ENCODE results near the gene CYP4F2.
"Not testable (repeated sequence)": the region's sequence is repeated elsewhere in the genome, so short reads cannot be mapped to it uniquely, and the experiment has no call there.

Gene CYP4F2

GRCh38 chr19:15829306-15829698, 68.6 kb downstream of the CYP4F2 start:
- Histone ChIP-seq H3K9me3 (ENCODE audit: insufficient read depth, low read length) (no peaks in the 10 kb centered on the region), H3K27me3 (ENCODE audit: insufficient read depth, insufficient read length) (no peaks in the 10 kb centered on the region), H3K9ac (ENCODE audit: insufficient read length, low read depth) (no peak overlapping the region), H3K4me1 (ENCODE audit: insufficient read depth, insufficient read length) (peaks cover 2% of the 10 kb centered on the region), H3K36me3 (ENCODE audit: insufficient read depth, insufficient read length, low read length) (no peaks in the 10 kb centered on the region), H3K4me3 (ENCODE audit: insufficient read length, low read depth) (no peak overlapping the region)
- no peak for DNase-seq (ENCODE audit: low read depth, low spot score)
- TF ChIP-seq SUZ12 (IDR thresholded peaks at IDR 0.05; ENCODE audit: extremely low read depth, insufficient read depth, insufficient read length) (no peak), YY1 (IDR thresholded peaks at IDR 0.05; ENCODE audit: insufficient read depth, insufficient read length) (no peak), ZNF274 (IDR thresholded peaks at IDR 0.05; ENCODE audit: low read depth, low read length) (no peak)

- not testable (repeated sequence) for H3K9me3 ChIP-seq (ENCODE audit: insufficient read depth, low read length); H3K9ac ChIP-seq (ENCODE audit: insufficient read length, low read depth); H3K36me3 ChIP-seq (ENCODE audit: insufficient read depth, insufficient read length, low read length); H3K4me3 ChIP-seq (ENCODE audit: insufficient read length, low read depth); H3K4me1 ChIP-seq (ENCODE audit: insufficient read depth, insufficient read length); DNase-seq (ENCODE audit: low read depth, low spot score); H3K27me3 ChIP-seq (ENCODE audit: insufficient read depth, insufficient read length)
These were observed 69.1 kb downstream of the CYP4F2 start for GRCh38 chr19:15828611-15829305.

- H3K9me3 ChIP-seq (ENCODE audit: insufficient read depth, low read length), result no peaks in the 10 kb centered on the region
These were observed 69.7 kb downstream of the CYP4F2 start for GRCh38 chr19:15828121-15828610.

More at GRCh38 chr19:15828121-15828610, 69.7 kb downstream of the CYP4F2 start:
- Histone ChIP-seq H3K4me3 (ENCODE audit: insufficient read length, low read depth) (no peak overlapping the region), H3K36me3 (ENCODE audit: insufficient read depth, insufficient read length, low read length) (no peaks in the 10 kb centered on the region), H3K4me1 (ENCODE audit: insufficient read depth, insufficient read length) (peaks cover 2% of the 10 kb centered on the region), H3K9ac (ENCODE audit: insufficient read length, low read depth) (no peak overlapping the region), H3K27me3 (ENCODE audit: insufficient read depth, insufficient read length) (no peaks in the 10 kb centered on the region)
- TF ChIP-seq SUZ12 (IDR thresholded peaks at IDR 0.05; ENCODE audit: extremely low read depth, insufficient read depth, insufficient read length), result no peak
- TF ChIP-seq ZNF274 (IDR thresholded peaks at IDR 0.05; ENCODE audit: low read depth, low read length), result no peak
- no peak for TF ChIP-seq YY1 (IDR thresholded peaks at IDR 0.05; ENCODE audit: insufficient read depth, insufficient read length)
- no peak for DNase-seq (ENCODE audit: low read depth, low spot score)

Data from NT2/D1 (cell line).